ENCODE measurements around the gene ATP8A1.

DNA sequence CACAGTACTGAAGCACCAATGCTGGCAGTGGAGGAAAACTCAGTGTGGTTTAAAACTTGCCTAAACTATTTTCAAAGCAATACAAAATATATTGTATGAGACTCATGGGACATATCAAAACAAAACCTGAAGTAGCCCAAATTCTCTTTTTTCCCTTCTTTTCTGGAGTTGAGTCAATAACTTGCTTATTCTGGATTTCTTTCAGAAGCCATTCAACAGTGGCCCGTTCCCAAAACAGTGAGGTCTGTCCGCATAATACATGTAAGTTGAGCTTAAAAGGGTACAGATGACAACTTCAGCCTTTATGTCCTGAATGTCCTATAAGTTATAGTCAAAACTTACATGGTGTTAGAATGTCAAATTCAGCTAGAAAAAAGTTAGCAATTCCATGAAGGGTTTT lies 158.9 kb downstream of the ATP8A1 start:
- TF ChIP-seq EZH2 (IDR thresholded peaks at IDR 0.05), result no peak
- TF ChIP-seq POLR2AphosphoS5 (IDR thresholded peaks at IDR 0.05; ENCODE audit: borderline replicate concordance, low read depth, low read length), result no peak
- TF ChIP-seq FOXP2 (optimal IDR thresholded peaks at IDR 0.05; ENCODE audit: control extremely low read depth, extremely low read length, insufficient read depth), result no peak
